Neutrophil (primary cell): ENCODE data around the gene DAB1.

Experiments used
- H3K27ac ChIP-seq: fragments of 200-600 bp; sonication (generic); 2 replicates; pipeline ENCODE4 v1.5.1; 2016; ENCODE audit warnings: mild to moderate bottlenecking, moderate library complexity
- H3K27me3 ChIP-seq: fragments of 200-600 bp; sonication (generic); 2 replicates; pipeline ENCODE4 v1.6.0; 2016; ENCODE audit warnings: mild to moderate bottlenecking
- H3K36me3 ChIP-seq: fragments of 200-600 bp; sonication (generic); 2 replicates; pipeline ENCODE4 v1.5.1; 2017
- H3K4me1 ChIP-seq, 2 experiments: fragments of 200-600 bp in 1 of 2; sonication (generic) in 1 of 2; 1 replicate in 1 of 2; 2 replicates in 1 of 2; pipeline versions ENCODE4 v1.5.1 to v1.6.1; 2013 to 2016; ENCODE audit warnings: low read depth in 1 of 2, low read length in 1 of 2, mild to moderate bottlenecking in 1 of 2, moderate library complexity in 1 of 2; ENCODE audit not compliant: control insufficient read depth in 1 of 2, insufficient read depth in 1 of 2
- H3K4me3 ChIP-seq, 2 experiments: fragments of 200-600 bp in 1 of 2; sonication (generic) in 1 of 2; 1 replicate in 1 of 2; 2 replicates in 1 of 2; pipeline ENCODE4 v1.5.1; 2013 to 2016; ENCODE audit warnings: low read depth in 1 of 2, low read length in 1 of 2, mild to moderate bottlenecking in 1 of 2, moderate library complexity in 1 of 2
- H3K9me3 ChIP-seq: fragments of 200-600 bp; sonication (generic); 2 replicates; pipeline ENCODE4 v1.5.1; 2016
- CTCF ChIP-seq: fragments of 200-600 bp; sonication (generic); IDR thresholded peaks from 2 replicates; pipeline ENCODE4 v1.5.1; 2016; ENCODE audit warnings: antibody characterized with exemption

The DAB1 gene

GRCh38 chr1:57157818-57158603 is 265.8 kb downstream of the DAB1 start:
- H3K27ac ChIP-seq, result no peak overlapping the region
- no peaks in the 10 kb centered on the region for H3K36me3 ChIP-seq
- no peak for TF ChIP-seq CTCF
- peaks cover 5% of the 10 kb centered on the region for H3K27me3 ChIP-seq
- H3K4me3 ChIP-seq, result no peak overlapping the region
- H3K4me1 ChIP-seq, result no peaks in the 10 kb centered on the region
- no peaks in the 10 kb centered on the region for H3K9me3 ChIP-seq

- Histone ChIP-seq H3K27ac (no peak overlapping the region), H3K9me3 (no peaks in the 10 kb centered on the region), H3K4me3 (no peak overlapping the region), H3K27me3 (peaks cover 5% of the 10 kb centered on the region), H3K4me1 (no peaks in the 10 kb centered on the region), H3K36me3 (no peaks in the 10 kb centered on the region)
- no peak for TF ChIP-seq CTCF
These were observed 267.0 kb downstream of the DAB1 start for GRCh38 chr1:57156907-57157306.

- no peaks in the 10 kb centered on the region for H3K9me3 ChIP-seq
- no peak overlapping the region for H3K4me3 ChIP-seq
- no peaks in the 10 kb centered on the region for H3K36me3 ChIP-seq
- no peak overlapping the region for H3K27ac ChIP-seq
- no peak for TF ChIP-seq CTCF
- no peaks in the 10 kb centered on the region for H3K4me1 ChIP-seq
- H3K27me3 ChIP-seq, result no peaks in the 10 kb centered on the region
These were observed 277.8 kb downstream of the DAB1 start for GRCh38 chr1:57146100-57146499.

- no peak for TF ChIP-seq CTCF
- H3K27ac ChIP-seq, result no peak overlapping the region
- H3K4me1 ChIP-seq, result no peaks in the 10 kb centered on the region
- H3K27me3 ChIP-seq, result no peaks in the 10 kb centered on the region
- H3K9me3 ChIP-seq, result no peaks in the 10 kb centered on the region
- H3K4me3 ChIP-seq, result no peak overlapping the region
- H3K36me3 ChIP-seq, result no peaks in the 10 kb centered on the region
These were observed 280.9 kb downstream of the DAB1 start for GRCh38 chr1:57142999-57143398.

GRCh38 chr1:57142169-57142568 is 281.7 kb downstream of the DAB1 start:
- Histone ChIP-seq H3K27me3 (no peaks in the 10 kb centered on the region), H3K4me3 (no peak overlapping the region), H3K36me3 (no peaks in the 10 kb centered on the region), H3K9me3 (no peaks in the 10 kb centered on the region), H3K27ac (no peak overlapping the region), H3K4me1 (no peaks in the 10 kb centered on the region)
- no peak for TF ChIP-seq CTCF
